H9 (cell line): Measurements from ENCODE around the gene COL4A6. TPM values are rescaled to one million over a fixed set of nuclear protein-coding genes. Genes with fewer than 3 reads are reported as not detected.

ENCODE experiments used
- DNase-seq: peaks from one replicate; pipeline ENCODE4 v3.0.0-alpha.2; 2017
- H2AFZ ChIP-seq: one replicate; pipeline ENCODE4 v1.6.1; 2013; ENCODE audit warnings: mild to moderate bottlenecking, low read length, control low read depth, moderate library complexity
- H2AK5ac ChIP-seq: 2 replicates; pipeline ENCODE4 v1.6.1; 2013; ENCODE audit warnings: low read length, control low read depth, mixed read lengths; ENCODE audit not compliant: insufficient read length
- H2BK120ac ChIP-seq: one replicate; pipeline ENCODE4 v1.6.1; 2013; ENCODE audit warnings: low read depth, mild to moderate bottlenecking, low read length, control low read depth, inconsistent platforms; ENCODE audit not compliant: poor library complexity, severe bottlenecking
- H2BK12ac ChIP-seq: 2 replicates; pipeline ENCODE4 v1.6.1; 2013; ENCODE audit warnings: low read length, control low read depth, mixed read lengths, low read depth; ENCODE audit not compliant: insufficient read length
- H2BK15ac ChIP-seq: 2 replicates; pipeline ENCODE4 v1.6.1; 2013; ENCODE audit warnings: low read depth, low read length, control low read depth
- H2BK20ac ChIP-seq: one replicate; pipeline ENCODE4 v1.6.1; 2013; ENCODE audit warnings: low read depth, mild to moderate bottlenecking, low read length, control low read depth, inconsistent platforms; ENCODE audit not compliant: poor library complexity, severe bottlenecking
- H2BK5ac ChIP-seq: 2 replicates; pipeline ENCODE4 v1.6.1; 2013; ENCODE audit warnings: low read length, control low read depth, mixed read lengths; ENCODE audit not compliant: insufficient read length
- H3K14ac ChIP-seq: 2 replicates; pipeline ENCODE4 v1.6.1; 2013; ENCODE audit warnings: low read length, control low read depth; ENCODE audit not compliant: insufficient read depth
- H3K18ac ChIP-seq: 2 replicates; pipeline ENCODE4 v1.6.1; 2013; ENCODE audit warnings: low read depth, mild to moderate bottlenecking, mixed read lengths, low read length, control low read depth; ENCODE audit not compliant: insufficient read length
- H3K23ac ChIP-seq: 2 replicates; pipeline ENCODE4 v1.6.1; 2013; ENCODE audit warnings: low read length, control low read depth, mixed read lengths, low read depth; ENCODE audit not compliant: insufficient read length
- H3K23me2 ChIP-seq: 2 replicates; pipeline ENCODE4 v1.6.1; 2013; ENCODE audit warnings: low read depth, mild to moderate bottlenecking, mixed read lengths, low read length, control low read depth; ENCODE audit not compliant: insufficient read length, poor library complexity, severe bottlenecking
- H3K27ac ChIP-seq: 2 replicates; pipeline ENCODE4 v1.5.1; 2013; ENCODE audit warnings: low read length, control low read depth, mixed read lengths, low read depth; ENCODE audit not compliant: insufficient read length
- H3K27me3 ChIP-seq: 2 replicates; pipeline ENCODE4 v1.6.1; 2013; ENCODE audit warnings: low read length, control low read depth, inconsistent platforms; ENCODE audit not compliant: insufficient read depth
- H3K4ac ChIP-seq: 2 replicates; pipeline ENCODE4 v1.6.1; 2013; ENCODE audit warnings: low read depth, mild to moderate bottlenecking, control low read depth, inconsistent platforms, low read length, moderate library complexity
- H3K4me1 ChIP-seq: 2 replicates; pipeline ENCODE4 v1.6.1; 2013; ENCODE audit warnings: low read length, control low read depth, inconsistent platforms; ENCODE audit not compliant: insufficient read depth
- H3K4me2 ChIP-seq: 2 replicates; pipeline ENCODE4 v1.6.1; 2013; ENCODE audit warnings: low read length, control low read depth, mixed read lengths; ENCODE audit not compliant: insufficient read length, insufficient read depth
- H3K56ac ChIP-seq: 2 replicates; pipeline ENCODE4 v1.6.1; 2013; ENCODE audit warnings: low read depth, mild to moderate bottlenecking, mixed read lengths, low read length, control low read depth; ENCODE audit not compliant: insufficient read length
- H3K79me1 ChIP-seq: 2 replicates; pipeline ENCODE4 v1.6.1; 2013; ENCODE audit warnings: low read depth, mild to moderate bottlenecking, moderate library complexity, low read length, control low read depth, inconsistent platforms; ENCODE audit not compliant: insufficient read depth, poor library complexity, severe bottlenecking
- H3K79me2 ChIP-seq: 2 replicates; pipeline ENCODE4 v1.6.1; 2013; ENCODE audit warnings: low read length, control low read depth, inconsistent platforms; ENCODE audit not compliant: insufficient read depth
- H3K9ac ChIP-seq: 2 replicates; pipeline ENCODE4 v1.6.1; 2013; ENCODE audit warnings: low read length, control low read depth, mixed read lengths; ENCODE audit not compliant: insufficient read length; ENCODE audit errors: extremely low read depth
- H3K9me3 ChIP-seq: one replicate; pipeline ENCODE4 v1.6.1; 2013; ENCODE audit warnings: low read depth, low read length, inconsistent platforms; ENCODE audit not compliant: control insufficient read depth
- H3T11ph ChIP-seq: one replicate; pipeline ENCODE4 v1.6.1; 2013; ENCODE audit warnings: mild to moderate bottlenecking, low read length, control low read depth, inconsistent platforms
- H4K20me1 ChIP-seq: one replicate; pipeline ENCODE4 v1.6.1; 2013; ENCODE audit not compliant: control insufficient read depth, insufficient read length, insufficient read depth
- H4K5ac ChIP-seq: 2 replicates; pipeline ENCODE4 v1.6.1; 2013; ENCODE audit warnings: low read depth, mild to moderate bottlenecking, mixed read lengths, low read length, control low read depth; ENCODE audit not compliant: insufficient read length
- H4K8ac ChIP-seq: replicated peaks from 2 replicates; pipeline ENCODE4 v1.6.1; 2013; ENCODE audit warnings: low read length, control low read depth, mixed read lengths, low read depth; ENCODE audit not compliant: insufficient read length
- H4K91ac ChIP-seq: 2 replicates; pipeline ENCODE4 v1.6.1; 2013; ENCODE audit warnings: low read depth, mild to moderate bottlenecking, moderate library complexity, mixed read lengths, low read length, control low read depth; ENCODE audit not compliant: insufficient read length
- H3K27ac Mint-ChIP-seq, 3 experiments: 2 replicates in 2 of 3; 3 replicates in 1 of 3; pipeline ENCODE4 v1.8.0; 2020 to 2021; ENCODE audit warnings: mixed read lengths in 3 of 3, mild to moderate bottlenecking in 1 of 3, moderate library complexity in 1 of 3
- H3K27me3 Mint-ChIP-seq: 2 replicates; pipeline ENCODE4 v1.8.0; 2021; ENCODE audit warnings: low read depth, mild to moderate bottlenecking, moderate library complexity, mixed read lengths
- H3K36me3 Mint-ChIP-seq, 3 experiments: 2 replicates in 2 of 3; 3 replicates in 1 of 3; pipeline ENCODE4 v1.8.0; 2020 to 2021; ENCODE audit warnings: low read depth in 3 of 3, mixed read lengths in 3 of 3; ENCODE audit not compliant: insufficient read depth in 1 of 3
- H3K4me1 Mint-ChIP-seq, 2 experiments: 2 replicates each; pipeline ENCODE4 v1.8.0; 2020; ENCODE audit warnings: mixed read lengths in 2 of 2
- H3K4me3 Mint-ChIP-seq, 2 experiments: 2 replicates in 1 of 2; 3 replicates in 1 of 2; pipeline ENCODE4 v1.8.0; 2020 to 2021; ENCODE audit warnings: mild to moderate bottlenecking in 2 of 2, mixed read lengths in 2 of 2, moderate library complexity in 1 of 2
- H3K9me3 Mint-ChIP-seq, 2 experiments: 2 replicates in 1 of 2; 3 replicates in 1 of 2; pipeline ENCODE4 v1.8.0; 2020; ENCODE audit warnings: mild to moderate bottlenecking in 2 of 2, mixed read lengths in 2 of 2, moderate library complexity in 1 of 2
- WGBS: extraction: QIAGEN DNeasy Blood & Tissue Kit; methylation state at CpG from one replicate; pipeline ENCODE4 v1.1.7; 2013; ENCODE audit warnings: missing lambda C conversion rate, low lambda C conversion rate, mixed read lengths; ENCODE audit not compliant: insufficient read length; ENCODE audit errors: extremely low coverage; 5-methylcytosine and 5-hydroxymethylcytosine counted together
- total RNA-seq: library from RNA; stranded (reverse); gene quantifications from 2 replicates; pipeline ENCODE4 v1.2.1, GENCODE V29; 2021
- TF ChIP-seq, protein P1 (sequence below): fragments of 200-600 bp; sonication (generic); conservative IDR thresholded peaks from 3 replicates; pipeline ENCODE4 v1.8.0; 2021; ENCODE audit warnings: antibody characterized with exemption, mild to moderate bottlenecking

Gene COL4A6
- total RNA-seq, 1 experiment from 2014 or later, result 16.7 TPM

DNA sequence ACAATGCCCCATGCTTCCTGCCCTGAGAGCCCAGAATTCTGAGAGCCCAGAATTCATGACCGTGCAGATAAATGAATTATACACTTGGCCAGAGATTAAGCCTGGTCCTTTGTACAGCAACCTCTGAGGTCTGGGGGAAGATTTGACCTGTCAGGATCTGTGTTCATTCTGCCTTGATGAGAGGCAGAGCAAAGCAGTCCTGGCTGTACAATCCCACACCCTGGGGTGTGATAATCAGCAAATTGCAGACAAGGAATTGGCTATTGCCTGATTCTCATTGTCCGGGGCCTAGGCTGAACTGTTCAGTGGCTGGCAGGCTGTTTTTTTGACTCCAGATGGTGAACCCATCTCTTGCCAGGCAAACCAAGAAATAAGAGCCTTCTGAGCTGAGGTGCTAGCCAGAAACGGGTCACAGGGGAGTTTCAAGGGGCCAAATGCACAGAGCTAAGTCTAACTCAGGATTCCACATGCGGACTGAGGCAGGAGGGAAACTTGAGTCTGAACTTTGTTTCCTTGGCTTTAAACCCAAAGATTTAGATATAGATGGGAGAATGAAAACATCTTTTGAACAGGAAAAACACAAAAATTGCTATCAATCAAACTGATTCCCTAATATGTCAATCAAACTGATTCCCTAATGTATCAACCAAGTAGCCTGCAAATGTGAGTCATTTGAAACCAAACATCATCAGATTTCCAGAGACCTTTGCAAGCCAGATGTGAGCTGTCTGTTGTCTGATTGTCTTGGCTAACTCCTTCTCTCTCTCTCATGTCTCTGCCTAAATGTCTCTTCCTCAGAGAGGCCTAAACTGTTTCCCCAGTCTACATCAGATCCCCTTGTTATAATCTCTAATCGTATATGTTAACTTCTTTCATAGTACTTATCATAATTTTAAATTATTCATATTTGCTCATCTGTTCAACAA, 187.3 kb downstream of the COL4A6 start:
- no CpG with 5 or more reads among the region's 5 CpGs for WGBS
- H3K9ac ChIP-seq, result no peak overlapping the region
- H3K36me3 Mint-ChIP-seq, result peaks cover 2 to 5% (median 5%) of the 10 kb centered on the region in 3 experiments

More for the DNA sequence above, 187.3 kb downstream of the COL4A6 start:
- no peak overlapping the region for H3K4me2 ChIP-seq
- H4K91ac ChIP-seq, result no peak overlapping the region
- H3K4me1 ChIP-seq, result no peaks in the 10 kb centered on the region
- peaks cover 8 to 9% of the 10 kb centered on the region in 2 experiments; a peak in 3 of 5 replicates for H3K9me3 Mint-ChIP-seq
- DNase-seq, result no peak
- no peaks in the 10 kb centered on the region for H4K20me1 ChIP-seq
- H3K56ac ChIP-seq, result no peak overlapping the region
- H2AK5ac ChIP-seq, result no peak overlapping the region
- no peak overlapping the region for H4K5ac ChIP-seq
- H3K27ac Mint-ChIP-seq, result peak overlapping the region in 1 of 3 experiments; percentile 37; a peak in 1 of 7 replicates
- no peak overlapping the region for H4K8ac ChIP-seq
- no peak overlapping the region for H3K4ac ChIP-seq
- H3K23me2 ChIP-seq, result no peaks in the 10 kb centered on the region
- H3K4me3 Mint-ChIP-seq, result no peak overlapping the region
- H3K14ac ChIP-seq, result no peak overlapping the region
- H3K18ac ChIP-seq, result no peak overlapping the region
- no peaks in the 10 kb centered on the region for H3K27me3 Mint-ChIP-seq
- H3K23ac ChIP-seq, result no peak overlapping the region
- no peaks in the 10 kb centered on the region for H3K79me2 ChIP-seq
- H2BK20ac ChIP-seq, result no peak overlapping the region
- H2BK5ac ChIP-seq, result no peak overlapping the region
- no peak overlapping the region for H2AFZ ChIP-seq
- no peaks in the 10 kb centered on the region for H3K27me3 ChIP-seq
- H3K27ac ChIP-seq, result no peak overlapping the region
- no peak overlapping the region for H2BK15ac ChIP-seq
- H2BK12ac ChIP-seq, result no peak overlapping the region
- H3K9me3 ChIP-seq, result no peaks in the 10 kb centered on the region
- no peaks in the 10 kb centered on the region for H3K79me1 ChIP-seq
- H2BK120ac ChIP-seq, result no peak overlapping the region
- H3T11ph ChIP-seq, result no peak overlapping the region
- H3K4me1 Mint-ChIP-seq, result peaks cover 10 to 13% of the 10 kb centered on the region in 2 experiments
- TF ChIP-seq, protein P1, sequence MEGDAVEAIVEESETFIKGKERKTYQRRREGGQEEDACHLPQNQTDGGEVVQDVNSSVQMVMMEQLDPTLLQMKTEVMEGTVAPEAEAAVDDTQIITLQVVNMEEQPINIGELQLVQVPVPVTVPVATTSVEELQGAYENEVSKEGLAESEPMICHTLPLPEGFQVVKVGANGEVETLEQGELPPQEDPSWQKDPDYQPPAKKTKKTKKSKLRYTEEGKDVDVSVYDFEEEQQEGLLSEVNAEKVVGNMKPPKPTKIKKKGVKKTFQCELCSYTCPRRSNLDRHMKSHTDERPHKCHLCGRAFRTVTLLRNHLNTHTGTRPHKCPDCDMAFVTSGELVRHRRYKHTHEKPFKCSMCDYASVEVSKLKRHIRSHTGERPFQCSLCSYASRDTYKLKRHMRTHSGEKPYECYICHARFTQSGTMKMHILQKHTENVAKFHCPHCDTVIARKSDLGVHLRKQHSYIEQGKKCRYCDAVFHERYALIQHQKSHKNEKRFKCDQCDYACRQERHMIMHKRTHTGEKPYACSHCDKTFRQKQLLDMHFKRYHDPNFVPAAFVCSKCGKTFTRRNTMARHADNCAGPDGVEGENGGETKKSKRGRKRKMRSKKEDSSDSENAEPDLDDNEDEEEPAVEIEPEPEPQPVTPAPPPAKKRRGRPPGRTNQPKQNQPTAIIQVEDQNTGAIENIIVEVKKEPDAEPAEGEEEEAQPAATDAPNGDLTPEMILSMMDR, result no peak
